ENCODE measurements around the gene KLHL7. TPM values are rescaled to one million over a fixed set of nuclear protein-coding genes. Genes with fewer than 3 reads are reported as not detected.

KLHL7 gene
- total and polyA plus RNA-seq, 4 donors: 5.4 to 14.1 (median 9.9) TPM

- TF ChIP-seq JUND (IDR thresholded peaks at IDR 0.05): no peak
- Histone ChIP-seq H3K27ac (ENCODE audit: low read depth in 1 of 2, low read length in 2 of 2) (no peak overlapping the region), H3K4me3 (ENCODE audit: low read depth in 1 of 3, low read length in 3 of 3) (no peak overlapping the region), H3K9me3 (ENCODE audit: control insufficient read depth in 4 of 4, low read length in 3 of 4) (no peaks in the 10 kb centered on the region), H3K36me3 (ENCODE audit: control insufficient read depth in 4 of 4, insufficient read depth in 3 of 4, low read depth in 1 of 4, low read length in 3 of 4) (no peaks in the 10 kb centered on the region), H3K9ac (ENCODE audit: low read depth in 1 of 2, low read length in 2 of 2) (no peak overlapping the region), H3K4me1 (ENCODE audit: control insufficient read depth in 4 of 4, insufficient read depth in 4 of 4, low read length in 3 of 4) (no peaks in the 10 kb centered on the region), H3K27me3 (ENCODE audit: control insufficient read depth in 4 of 4, insufficient read depth in 4 of 4, low read length in 3 of 4) (no peaks in the 10 kb centered on the region)
- DNase-seq (ENCODE audit: low spot score): no peak
- 78% methylated on average over 4 of the region's 4 CpGs for WGBS
These were observed 121.4 kb downstream of the KLHL7 start for GRCh38 chr7:23226844-23227450.

Other genes with a start within 250 kb of the KLHL7 start
- 10 to 100 TPM; 15.1 to 19.0 TPM for gene HYCC1, start 91.7 kb upstream of the KLHL7 start, total RNA-seq
- gene HYCC1, start 91.7 kb upstream of the KLHL7 start, polyA plus RNA-seq: 1 to 10 TPM; 5.6 to 6.0 TPM
- 10 to 100 TPM; 24.4 to 35.8 TPM for gene NUP42, start 76.3 kb downstream of the KLHL7 start, total RNA-seq
- gene NUP42, start 76.3 kb downstream of the KLHL7 start, polyA plus RNA-seq: 10 to 100 TPM; 11.9 to 12.2 TPM
- 10 to 100 TPM in 1 of 2 donors, 1 to 10 TPM in 1; 4.8 to 10.5 TPM for gene GPNMB, start 141.0 kb downstream of the KLHL7 start, total RNA-seq
- 1 to 10 TPM; 2.6 to 5.1 TPM for gene GPNMB, start 141.0 kb downstream of the KLHL7 start, polyA plus RNA-seq
- 10 to 100 TPM; 30.3 to 41.6 TPM for gene MALSU1, start 193.6 kb downstream of the KLHL7 start, total RNA-seq
- 10 to 100 TPM; 39.4 to 84.6 TPM for gene MALSU1, start 193.6 kb downstream of the KLHL7 start, polyA plus RNA-seq